ENCODE measurements around the gene IL25. TPM values are rescaled to one million over a fixed set of nuclear protein-coding genes. Genes with fewer than 3 reads are reported as not detected.

The IL25 gene
- polyA plus RNA-seq, 3 donors = not detected

GRCh38 chr14:23382731-23383440, 10.3 kb downstream of the IL25 start:
- H2AFZ ChIP-seq (ENCODE audit: insufficient read depth, low read depth, low read length, poor library complexity, severe bottlenecking) = no peak overlapping the region
- H3K4me2 ChIP-seq (replicated peaks; ENCODE audit: extremely low read depth, low read length, poor library complexity, severe bottlenecking) = no peak overlapping the region
- Mint-ChIP-seq H3K4me3 (peak overlapping the region in 1 of 2 donors; percentile 19), H3K9me3 (peaks cover 0 to 1% (median 0%) of the 10 kb centered on the region in 7 donors), H3K27me3 (ENCODE audit: low read depth in 3 of 3) (peaks cover 3 to 12% (median 11%) of the 10 kb centered on the region in 3 donors), H3K4me1 (no peaks in the 10 kb centered on the region), H3K27ac (peak overlapping the region in 1 of 7 donors; percentile 44), H3K36me3 (no peaks in the 10 kb centered on the region)
- no peak for DNase-seq
- WGBS (ENCODE audit: insufficient coverage) = 17% methylated on average over 3 of the region's 10 CpGs
- no peaks in the 10 kb centered on the region for H3K4me1 ChIP-seq (ENCODE audit: control insufficient read depth in 1 of 2, insufficient read depth in 2 of 2, low read length in 2 of 2)
- TF ChIP-seq CTCF (IDR thresholded peaks at IDR 0.05) = no peak
- H3K4me3 ChIP-seq (replicated peaks in 1 of 3; ENCODE audit: low read depth in 2 of 3, low read length in 3 of 3) = no peak overlapping the region
- H3K9me3 ChIP-seq (replicated peaks in 1 of 2; ENCODE audit: control insufficient read depth in 1 of 2, insufficient read depth in 1 of 2, low read length in 2 of 2) = no peaks in the 10 kb centered on the region
- H4K20me1 ChIP-seq (ENCODE audit: insufficient read depth, low read length) = no peaks in the 10 kb centered on the region
- H3K27me3 ChIP-seq (ENCODE audit: control insufficient read depth in 2 of 2, insufficient read depth in 2 of 2, low read length in 2 of 2) = no peaks in the 10 kb centered on the region
- no peaks in the 10 kb centered on the region for H3K36me3 ChIP-seq (replicated peaks in 1 of 2; ENCODE audit: control insufficient read depth in 1 of 2, insufficient read depth in 2 of 2, low read length in 2 of 2)
- intact Hi-C loops (cut with micrococcal nuclease) = no loop called here
- no peak overlapping the region for H3K9ac ChIP-seq (ENCODE audit: insufficient read depth, low read length, poor library complexity, severe bottlenecking)
- no peaks in the 10 kb centered on the region for H3K79me2 ChIP-seq (ENCODE audit: insufficient read depth, low read length)
- no peak overlapping the region for H3K27ac ChIP-seq (ENCODE audit: low read depth in 1 of 2, low read length in 2 of 2)

DNA sequence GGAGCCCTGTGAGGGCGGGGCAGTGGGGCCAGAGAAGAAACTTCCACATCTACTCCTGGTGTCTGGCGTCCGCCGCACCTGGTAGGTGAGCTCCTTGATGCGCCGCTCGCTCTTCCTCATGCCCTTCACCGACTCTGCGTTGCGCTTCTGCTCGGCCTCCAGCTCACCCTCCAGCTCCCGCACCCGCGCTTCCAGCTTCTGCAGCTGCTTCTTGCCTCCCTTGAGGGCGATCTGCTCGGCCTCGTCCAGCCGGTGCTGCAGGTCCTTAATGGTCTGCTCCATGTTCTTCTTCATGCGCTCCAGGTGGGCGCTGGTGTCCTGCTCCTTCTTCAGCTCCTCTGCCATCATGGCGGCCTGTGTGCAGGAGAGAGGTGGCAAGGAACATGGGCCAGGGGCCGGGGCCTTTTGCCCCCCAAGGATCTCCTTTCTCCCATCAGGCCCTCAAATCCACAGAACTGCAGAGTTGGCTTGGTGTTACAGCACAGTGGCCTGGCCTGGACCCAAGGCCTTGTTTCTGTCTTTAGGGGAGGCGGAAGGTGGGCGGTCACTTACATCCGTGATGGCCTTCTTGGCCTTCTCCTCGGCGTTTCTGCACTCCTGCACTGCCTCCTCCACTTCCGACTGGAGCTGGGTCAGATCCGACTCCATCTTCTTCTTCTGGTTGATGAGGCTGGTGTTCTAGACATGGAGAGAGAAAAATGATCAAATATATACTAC, 11.9 kb downstream of the IL25 start:
- Mint-ChIP-seq H3K4me1 (no peaks in the 10 kb centered on the region), H3K4me3 (no peak overlapping the region), H3K27ac (no peak overlapping the region), H3K36me3 (no peaks in the 10 kb centered on the region), H3K9me3 (peaks cover 0 to 1% (median 0%) of the 10 kb centered on the region in 7 donors), H3K27me3 (ENCODE audit: low read depth in 3 of 3) (peaks cover 3 to 12% (median 9%) of the 10 kb centered on the region in 3 donors)
- H2AFZ ChIP-seq (ENCODE audit: insufficient read depth, low read depth, low read length, poor library complexity, severe bottlenecking) = no peak overlapping the region
- intact Hi-C loops (cut with micrococcal nuclease) = no loop called here
- H3K79me2 ChIP-seq (ENCODE audit: insufficient read depth, low read length) = no peaks in the 10 kb centered on the region
- H3K4me1 ChIP-seq (ENCODE audit: control insufficient read depth in 1 of 2, insufficient read depth in 2 of 2, low read length in 2 of 2) = no peaks in the 10 kb centered on the region
- 96% methylated on average over 18 of the region's 29 CpGs for WGBS (ENCODE audit: insufficient coverage)
- no peaks in the 10 kb centered on the region for H3K27me3 ChIP-seq (ENCODE audit: control insufficient read depth in 2 of 2, insufficient read depth in 2 of 2, low read length in 2 of 2)
- TF ChIP-seq CTCF (IDR thresholded peaks at IDR 0.05) = no peak
- H3K9me3 ChIP-seq (replicated peaks in 1 of 2; ENCODE audit: control insufficient read depth in 1 of 2, insufficient read depth in 1 of 2, low read length in 2 of 2) = no peaks in the 10 kb centered on the region
- no peaks in the 10 kb centered on the region for H4K20me1 ChIP-seq (ENCODE audit: insufficient read depth, low read length)
- H3K9ac ChIP-seq (ENCODE audit: insufficient read depth, low read length, poor library complexity, severe bottlenecking) = no peak overlapping the region
- no peaks in the 10 kb centered on the region for H3K36me3 ChIP-seq (replicated peaks in 1 of 2; ENCODE audit: control insufficient read depth in 1 of 2, insufficient read depth in 2 of 2, low read length in 2 of 2)
- H3K27ac ChIP-seq (ENCODE audit: low read depth in 1 of 2, low read length in 2 of 2) = no peak overlapping the region
- H3K4me3 ChIP-seq (replicated peaks in 1 of 3; ENCODE audit: low read depth in 2 of 3, low read length in 3 of 3) = no peak overlapping the region
- no peak for DNase-seq
- no peak overlapping the region for H3K4me2 ChIP-seq (replicated peaks; ENCODE audit: extremely low read depth, low read length, poor library complexity, severe bottlenecking)
